Measurements from ENCODE around the gene TH.
"Not testable (repeated sequence)": the region's sequence is repeated elsewhere in the genome, so short reads cannot be mapped to it uniquely, and the experiment has no call there.

Gene TH

DNA sequence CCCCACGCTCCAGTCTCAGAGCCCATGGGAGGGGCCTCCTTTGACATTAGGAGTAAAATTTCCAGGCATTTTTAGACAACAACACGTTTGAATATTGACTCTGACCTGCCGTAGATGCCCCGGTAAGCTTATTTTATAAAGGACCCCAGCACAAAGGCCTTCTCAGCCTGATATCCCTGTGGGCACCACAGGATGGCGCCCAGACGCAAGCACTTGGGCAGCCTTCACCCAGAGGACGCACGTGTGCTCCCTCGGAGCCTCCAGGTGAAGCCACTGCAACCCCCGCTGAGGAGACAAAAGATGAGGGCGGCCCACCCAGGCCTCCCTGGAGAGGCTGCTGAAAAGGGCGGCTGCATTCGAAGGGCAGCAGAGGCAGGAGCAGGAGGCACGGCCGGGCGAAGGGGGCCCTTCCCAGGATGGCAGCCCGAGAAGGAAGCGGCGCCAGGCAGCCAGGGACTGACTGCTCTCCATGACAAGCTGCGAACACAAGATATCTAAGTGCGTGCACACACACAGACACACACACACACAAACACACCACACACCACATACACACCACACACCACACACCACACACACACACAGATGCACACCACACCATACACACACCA, 15.2 kb upstream of the TH start:
- Histone ChIP-seq H3K27me3 (ENCODE audit: insufficient read depth, low read length) (peaks cover 4% of the 10 kb centered on the region), H2AFZ (ENCODE audit: low read depth, low read length) (no peak overlapping the region), H3K4me1 (ENCODE audit: insufficient read depth, low read length) (peaks cover 14% of the 10 kb centered on the region), H3K4me3 (ENCODE audit: low read length) (no peak overlapping the region), H3K36me3 (ENCODE audit: insufficient read depth, low read length) (no peaks in the 10 kb centered on the region), H3K9me3 (ENCODE audit: low read length) (no peaks in the 10 kb centered on the region)

DNA sequence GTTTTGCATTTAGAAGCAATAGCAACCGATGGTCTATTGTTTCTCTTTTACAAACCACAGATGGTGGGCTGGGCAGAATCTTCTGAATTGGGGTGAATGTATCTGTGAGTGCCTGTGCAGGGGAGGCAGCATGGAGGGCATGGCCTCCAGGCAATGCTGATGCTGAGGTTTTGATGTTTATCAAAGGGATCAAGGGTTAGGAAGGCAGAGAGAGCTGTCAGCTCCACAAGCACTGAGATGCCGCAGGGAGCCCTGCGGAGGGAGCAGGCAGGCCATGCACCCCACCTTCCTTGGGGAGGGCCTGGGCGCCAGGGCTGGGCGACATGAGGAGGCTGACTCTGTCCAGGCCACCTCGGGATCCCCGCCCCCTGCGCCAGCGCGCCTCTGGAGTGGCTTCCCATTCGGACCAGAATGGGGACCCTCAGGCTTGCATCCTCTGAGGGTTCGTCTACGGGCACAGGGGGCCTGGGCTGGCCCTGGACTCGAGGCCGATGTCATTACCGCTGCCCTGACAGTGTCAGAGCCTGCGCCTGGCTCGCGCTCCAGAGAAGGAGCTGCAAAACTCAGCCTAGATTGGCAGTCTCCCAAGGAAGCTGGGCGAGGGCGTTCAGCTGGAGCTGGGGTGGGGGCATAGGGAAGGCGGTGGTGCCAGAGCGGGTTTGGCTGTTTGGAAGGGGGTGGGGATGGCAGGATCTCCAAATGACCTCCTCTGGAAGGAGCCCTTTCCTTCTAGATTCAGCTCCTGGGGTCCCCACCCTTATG, 13.9 kb upstream of the TH start:
- no peaks in the 10 kb centered on the region for H3K9me3 ChIP-seq (ENCODE audit: low read length)
- H3K4me3 ChIP-seq (ENCODE audit: low read length): no peak overlapping the region
- no peaks in the 10 kb centered on the region for H3K36me3 ChIP-seq (ENCODE audit: insufficient read depth, low read length)
- no peak overlapping the region for H2AFZ ChIP-seq (ENCODE audit: low read depth, low read length)
- H3K4me1 ChIP-seq (ENCODE audit: insufficient read depth, low read length): peaks cover 5% of the 10 kb centered on the region
- no peaks in the 10 kb centered on the region for H3K27me3 ChIP-seq (ENCODE audit: insufficient read depth, low read length)

DNA sequence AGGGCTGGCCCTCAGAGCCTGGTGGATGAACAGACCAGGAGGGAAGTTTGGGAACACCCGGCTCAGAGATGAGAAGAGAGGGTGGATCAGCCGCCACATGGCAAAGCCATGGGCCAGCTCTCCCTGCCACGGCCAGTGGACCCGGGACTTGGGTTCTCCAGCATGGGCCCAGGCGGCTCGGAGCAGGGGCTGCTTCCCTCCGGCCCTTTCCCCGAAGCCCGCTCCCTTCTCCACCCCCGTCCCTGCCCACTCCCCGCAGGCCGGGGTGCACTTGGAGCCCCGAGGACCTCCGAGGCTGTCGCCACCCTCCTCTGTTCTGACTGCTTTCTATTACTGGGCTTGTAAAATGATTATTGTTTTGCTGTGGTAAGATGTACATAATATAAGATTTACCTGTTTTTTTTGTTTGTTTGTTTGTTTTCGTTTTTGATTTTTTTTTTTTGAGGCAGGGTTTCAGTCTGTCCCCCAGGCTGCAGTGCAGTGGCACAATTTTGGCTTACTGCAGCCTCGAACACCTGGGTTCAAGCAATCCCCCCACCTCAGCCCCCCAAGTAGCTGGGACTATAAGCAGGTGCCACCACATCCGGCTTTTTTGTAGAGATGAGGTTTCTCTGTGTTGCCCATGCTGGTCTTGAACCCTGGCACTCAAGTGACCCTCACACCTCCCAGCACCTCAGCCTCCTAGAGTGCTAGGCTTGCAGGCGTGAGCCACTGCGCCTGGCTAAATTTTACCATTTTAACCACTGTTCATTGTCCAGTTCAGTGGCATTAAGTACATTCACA, 11.3 kb upstream of the TH start:
- no peaks in the 10 kb centered on the region for H3K4me1 ChIP-seq (ENCODE audit: insufficient read depth, low read length)
- H3K4me3 ChIP-seq (ENCODE audit: low read length): no peak overlapping the region
- no peak overlapping the region for H2AFZ ChIP-seq (ENCODE audit: low read depth, low read length)
- H3K9me3 ChIP-seq (ENCODE audit: low read length): no peaks in the 10 kb centered on the region
- no peaks in the 10 kb centered on the region for H3K36me3 ChIP-seq (ENCODE audit: insufficient read depth, low read length)
- H3K27me3 ChIP-seq (ENCODE audit: insufficient read depth, low read length): peaks cover 17% of the 10 kb centered on the region

DNA sequence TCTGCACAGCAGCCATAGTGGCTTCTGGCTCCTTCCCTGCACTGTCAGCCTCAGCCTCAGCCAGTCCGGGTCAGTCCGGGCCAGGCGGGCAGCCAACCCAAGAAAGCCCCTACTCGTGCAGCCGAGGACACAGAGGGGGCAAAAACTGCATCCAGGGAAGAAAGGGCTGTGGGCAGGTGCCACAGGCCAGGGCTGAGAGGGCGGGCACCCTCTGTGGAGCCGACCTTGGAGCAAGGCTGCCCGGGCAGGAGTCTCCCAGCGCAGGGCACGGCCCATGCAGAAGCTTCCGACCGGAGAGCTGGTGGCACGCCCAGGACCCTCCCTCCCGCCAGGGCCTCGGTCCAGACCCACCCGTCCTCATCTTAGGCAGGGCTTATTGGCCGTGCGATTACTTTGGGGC, 10.5 kb upstream of the TH start:
- Histone ChIP-seq H3K4me1 (ENCODE audit: insufficient read depth, low read length) (no peaks in the 10 kb centered on the region), H3K27me3 (ENCODE audit: insufficient read depth, low read length) (peaks cover 17% of the 10 kb centered on the region), H3K36me3 (ENCODE audit: insufficient read depth, low read length) (no peaks in the 10 kb centered on the region), H3K9me3 (ENCODE audit: low read length) (no peaks in the 10 kb centered on the region), H3K4me3 (ENCODE audit: low read length) (no peak overlapping the region), H2AFZ (ENCODE audit: low read depth, low read length) (no peak overlapping the region)

DNA sequence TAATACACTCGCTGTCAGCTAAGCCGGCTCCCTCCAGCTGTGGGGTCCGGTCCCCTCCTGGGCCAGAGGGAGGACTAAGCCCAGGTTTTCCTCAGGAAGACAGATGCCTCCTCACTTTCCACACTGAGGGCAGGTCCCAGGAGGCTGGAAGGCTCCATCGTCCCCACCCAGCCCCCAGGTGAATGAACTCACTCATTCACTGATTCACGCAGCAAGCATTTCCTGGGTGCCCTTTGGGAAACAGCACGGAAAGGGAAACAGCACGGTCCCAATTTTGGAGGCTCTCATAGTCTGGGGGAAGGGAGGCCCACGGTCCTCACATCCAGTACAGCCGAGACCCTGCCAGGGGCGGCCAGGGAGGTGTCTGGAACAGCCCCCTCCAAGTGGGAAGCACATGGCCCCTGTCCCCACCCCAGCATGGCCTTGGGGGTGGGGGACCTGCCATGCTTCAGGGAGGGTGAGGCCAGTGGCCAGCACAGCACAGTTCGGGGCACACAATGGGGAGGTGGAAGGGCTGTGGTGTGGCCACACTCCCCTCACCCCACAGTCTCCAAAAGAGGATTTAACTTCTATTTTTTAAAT, 9.3 kb upstream of the TH start:
- no peaks in the 10 kb centered on the region for H3K9me3 ChIP-seq (ENCODE audit: low read length)
- H3K4me1 ChIP-seq (ENCODE audit: insufficient read depth, low read length): no peaks in the 10 kb centered on the region
- peaks cover 17% of the 10 kb centered on the region for H3K27me3 ChIP-seq (ENCODE audit: insufficient read depth, low read length)
- no peak overlapping the region for H2AFZ ChIP-seq (ENCODE audit: low read depth, low read length)
- H3K36me3 ChIP-seq (ENCODE audit: insufficient read depth, low read length): no peaks in the 10 kb centered on the region
- no peak overlapping the region for H3K4me3 ChIP-seq (ENCODE audit: low read length)

DNA sequence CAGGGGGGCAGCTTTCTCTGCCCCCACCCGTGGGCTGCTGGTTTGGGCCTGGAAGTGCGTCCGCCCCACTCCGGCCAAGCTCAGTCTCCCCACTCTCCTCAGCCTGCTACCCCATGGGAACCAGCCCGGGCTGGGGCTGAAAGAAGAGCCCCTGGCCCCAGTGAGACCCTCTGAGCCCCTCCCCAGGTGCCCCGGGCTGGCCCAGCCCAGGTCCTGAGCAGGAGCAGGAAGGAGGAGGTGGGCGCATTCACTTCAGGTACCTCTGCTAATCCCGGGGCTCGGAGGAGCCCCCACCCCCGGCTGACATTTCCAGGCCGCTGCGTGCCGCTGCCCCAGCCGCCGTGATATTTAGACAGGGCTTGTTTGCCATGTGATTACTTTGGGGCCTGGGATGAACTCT, 8.7 kb upstream of the TH start:
- H3K9me3 ChIP-seq (ENCODE audit: low read length): no peaks in the 10 kb centered on the region
- H3K4me3 ChIP-seq (ENCODE audit: low read length): no peak overlapping the region
- H3K27me3 ChIP-seq (ENCODE audit: insufficient read depth, low read length): peaks cover 17% of the 10 kb centered on the region
- no peak overlapping the region for H2AFZ ChIP-seq (ENCODE audit: low read depth, low read length)
- no peaks in the 10 kb centered on the region for H3K36me3 ChIP-seq (ENCODE audit: insufficient read depth, low read length)
- no peaks in the 10 kb centered on the region for H3K4me1 ChIP-seq (ENCODE audit: insufficient read depth, low read length)

DNA sequence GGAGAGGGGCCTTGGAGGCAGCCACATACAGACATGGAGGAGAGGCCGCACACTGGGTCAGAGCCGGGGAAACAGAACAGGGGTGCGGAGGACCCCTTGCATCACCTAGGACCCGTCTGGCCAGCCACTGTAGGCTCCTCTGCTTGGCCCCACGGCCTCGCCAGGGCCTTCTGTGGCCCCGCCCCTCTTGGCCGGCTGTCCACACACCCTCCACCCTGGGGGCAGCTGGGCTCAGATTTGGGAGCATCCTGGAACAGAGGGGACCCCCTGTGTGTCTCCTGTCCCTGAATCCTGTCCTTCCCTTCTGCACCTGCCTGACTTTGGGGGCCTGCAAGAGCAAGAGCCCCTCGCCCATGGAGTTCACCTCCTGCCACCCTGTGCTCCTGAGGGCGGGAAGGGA, 7.9 kb upstream of the TH start:
- Histone ChIP-seq H3K4me1 (ENCODE audit: insufficient read depth, low read length) (no peaks in the 10 kb centered on the region), H2AFZ (ENCODE audit: low read depth, low read length) (no peak overlapping the region), H3K9me3 (ENCODE audit: low read length) (no peaks in the 10 kb centered on the region), H3K36me3 (ENCODE audit: insufficient read depth, low read length) (no peaks in the 10 kb centered on the region), H3K27me3 (ENCODE audit: insufficient read depth, low read length) (peaks cover 17% of the 10 kb centered on the region), H3K4me3 (ENCODE audit: low read length) (no peak overlapping the region)

DNA sequence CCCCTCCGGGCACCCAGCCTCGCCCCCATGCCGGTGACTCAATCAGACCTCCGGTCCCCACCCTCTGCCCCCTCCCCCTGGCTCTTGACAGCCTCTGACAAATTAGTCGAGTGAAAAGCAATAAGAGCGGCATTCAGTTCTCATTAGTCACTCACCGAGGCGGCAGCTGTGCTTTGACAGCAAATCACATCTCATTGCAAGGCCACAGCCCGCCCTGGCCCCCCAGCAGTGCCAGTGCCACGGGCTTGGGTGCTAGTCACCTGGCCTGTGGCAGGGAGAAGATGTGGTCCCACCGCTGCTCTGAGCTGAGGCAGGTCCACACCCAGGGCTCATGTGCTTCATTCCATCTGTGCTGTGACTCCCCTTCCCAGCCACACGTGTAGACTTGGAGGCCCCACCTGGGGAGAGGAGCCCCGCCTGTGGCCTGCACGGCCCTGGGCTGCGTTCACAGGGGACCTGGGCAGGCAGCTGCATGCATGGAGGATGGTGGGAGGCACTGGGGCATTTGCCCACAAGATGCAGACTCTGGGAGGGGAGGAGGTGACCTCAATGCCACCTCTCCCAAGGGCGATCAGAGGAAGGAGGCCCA, 7.4 kb upstream of the TH start:
- Histone ChIP-seq H3K27me3 (ENCODE audit: insufficient read depth, low read length) (peaks cover 17% of the 10 kb centered on the region), H3K36me3 (ENCODE audit: insufficient read depth, low read length) (no peaks in the 10 kb centered on the region), H3K4me1 (ENCODE audit: insufficient read depth, low read length) (no peaks in the 10 kb centered on the region), H2AFZ (ENCODE audit: low read depth, low read length) (no peak overlapping the region), H3K4me3 (ENCODE audit: low read length) (no peak overlapping the region), H3K9me3 (ENCODE audit: low read length) (no peaks in the 10 kb centered on the region)

DNA sequence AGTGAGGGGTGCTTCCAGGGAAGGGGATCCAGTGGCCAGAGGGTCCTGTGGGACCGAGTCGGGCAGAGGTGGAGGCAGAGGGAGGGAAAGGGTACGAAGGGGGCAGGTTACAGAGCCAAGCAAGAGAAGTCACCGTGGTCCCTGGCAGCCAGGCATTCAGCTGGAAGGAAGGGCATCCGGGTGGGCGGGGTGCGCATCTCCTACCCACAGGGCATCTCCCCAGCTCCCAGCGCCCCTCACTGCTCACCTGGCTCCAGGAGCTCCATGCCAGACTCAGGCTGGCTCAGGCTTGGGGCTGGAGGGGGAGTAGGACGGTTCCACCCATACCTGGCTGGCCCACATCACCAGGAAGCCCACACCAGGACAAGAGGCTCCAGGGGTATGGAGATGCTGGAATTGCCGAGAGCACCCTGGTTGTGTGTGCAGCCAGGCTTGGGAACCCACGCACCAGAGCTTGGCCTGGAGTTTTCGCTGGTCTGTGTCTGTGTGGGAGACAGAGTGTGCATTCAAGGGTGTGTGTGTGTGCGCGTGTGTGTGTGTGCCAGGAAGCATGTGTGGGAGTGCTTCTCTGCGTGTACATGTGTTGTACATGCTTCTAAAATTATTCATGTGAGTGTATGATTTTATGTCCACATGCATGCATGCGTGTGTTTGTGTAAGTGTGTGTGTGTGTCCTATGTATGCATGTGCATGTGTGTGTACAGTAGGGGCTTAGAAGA, 6.6 kb upstream of the TH start:
- peaks cover 17% of the 10 kb centered on the region for H3K27me3 ChIP-seq (ENCODE audit: insufficient read depth, low read length)
- not testable (repeated sequence) for H3K4me1 ChIP-seq (ENCODE audit: insufficient read depth, low read length); H3K4me3 ChIP-seq (ENCODE audit: low read length); H3K36me3 ChIP-seq (ENCODE audit: insufficient read depth, low read length); H2AFZ ChIP-seq (ENCODE audit: low read depth, low read length); H3K9me3 ChIP-seq (ENCODE audit: low read length)

DNA sequence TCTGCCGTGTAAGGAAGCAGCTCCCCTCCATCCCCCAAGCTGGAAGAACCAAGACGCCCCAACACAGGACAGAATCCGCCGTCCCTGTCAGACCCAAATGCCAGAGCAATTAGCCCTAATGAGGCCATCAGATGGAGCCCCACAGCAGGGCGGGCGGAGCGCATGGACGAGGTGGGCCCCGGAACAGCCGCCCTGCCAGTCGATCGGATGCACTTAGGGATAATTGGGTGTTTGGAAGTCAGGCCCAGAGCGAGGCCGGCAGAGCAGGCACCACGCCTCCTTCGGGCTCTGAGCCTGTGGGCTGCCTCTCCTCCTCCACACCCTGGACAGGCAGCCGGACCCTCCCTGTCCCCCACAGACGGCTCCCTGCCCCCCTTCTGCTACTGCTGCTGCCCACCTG, 5.5 kb upstream of the TH start:
- H3K27me3 ChIP-seq (ENCODE audit: insufficient read depth, low read length): peaks cover 17% of the 10 kb centered on the region
- no peaks in the 10 kb centered on the region for H3K4me1 ChIP-seq (ENCODE audit: insufficient read depth, low read length)
- H2AFZ ChIP-seq (ENCODE audit: low read depth, low read length): no peak overlapping the region
- no peaks in the 10 kb centered on the region for H3K9me3 ChIP-seq (ENCODE audit: low read length)
- no peaks in the 10 kb centered on the region for H3K36me3 ChIP-seq (ENCODE audit: insufficient read depth, low read length)
- no peak overlapping the region for H3K4me3 ChIP-seq (ENCODE audit: low read length)

DNA sequence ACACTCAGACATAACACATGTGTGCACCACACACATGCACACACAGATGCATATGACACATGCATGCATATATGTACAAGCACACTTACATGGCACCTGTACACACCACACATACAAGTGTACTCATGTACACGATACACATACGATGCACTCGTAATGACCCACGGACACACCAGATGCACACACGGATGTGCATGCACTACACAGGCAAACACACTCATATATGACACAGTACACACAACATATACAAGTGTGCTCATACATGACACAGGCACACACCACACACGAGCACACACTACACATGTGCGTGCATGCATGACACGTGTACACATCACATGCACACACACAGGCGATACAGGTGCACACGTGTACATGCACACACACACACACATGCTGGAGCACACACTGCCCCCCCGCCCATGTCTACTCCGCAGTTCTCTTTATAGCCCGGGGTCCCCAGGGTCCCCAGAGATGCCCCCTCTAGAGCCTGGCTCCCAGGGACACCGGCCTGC, 4.8 kb upstream of the TH start:
- Histone ChIP-seq H3K4me3 (ENCODE audit: low read length) (no peak overlapping the region), H3K9me3 (ENCODE audit: low read length) (no peaks in the 10 kb centered on the region), H3K4me1 (ENCODE audit: insufficient read depth, low read length) (no peaks in the 10 kb centered on the region)

DNA sequence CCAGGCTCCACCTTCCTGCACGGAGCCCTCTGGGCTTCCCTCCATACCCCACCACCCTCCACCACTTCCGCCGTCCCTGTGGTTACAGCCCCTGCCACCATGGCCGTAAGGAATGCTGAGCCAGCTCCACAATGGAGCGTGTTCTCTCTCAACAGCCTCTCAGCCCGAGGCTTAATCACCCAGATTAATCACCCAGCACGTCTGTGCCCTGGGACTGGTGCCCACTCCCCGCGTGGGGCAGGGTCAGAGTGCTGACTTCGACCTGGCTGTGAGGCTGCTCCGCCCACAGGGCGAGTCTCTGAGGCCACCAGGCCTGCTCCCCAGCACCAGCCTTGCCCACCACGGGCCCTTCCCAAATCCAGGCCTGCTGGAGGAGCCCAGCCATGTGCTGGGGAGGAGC, 4.0 kb upstream of the TH start:
- Histone ChIP-seq H3K36me3 (ENCODE audit: insufficient read depth, low read length) (no peaks in the 10 kb centered on the region), H3K27me3 (ENCODE audit: insufficient read depth, low read length) (peaks cover 19% of the 10 kb centered on the region), H3K4me1 (ENCODE audit: insufficient read depth, low read length) (no peaks in the 10 kb centered on the region), H3K4me3 (ENCODE audit: low read length) (no peak overlapping the region), H2AFZ (ENCODE audit: low read depth, low read length) (no peak overlapping the region), H3K9me3 (ENCODE audit: low read length) (no peaks in the 10 kb centered on the region)

More for the DNA sequence above, 4.8 kb upstream of the TH start:
- no peaks in the 10 kb centered on the region for H3K36me3 ChIP-seq (ENCODE audit: insufficient read depth, low read length)
- H3K27me3 ChIP-seq (ENCODE audit: insufficient read depth, low read length): peaks cover 17% of the 10 kb centered on the region
- no peak overlapping the region for H2AFZ ChIP-seq (ENCODE audit: low read depth, low read length)

All from neuron (in vitro differentiated cells).